Upper lobe of left lung (tissue), 4 donors: ENCODE data around the gene BTF3L4.

ENCODE experiments used
- EP300 ChIP-seq, 4 donors: sonication (generic); formaldehyde crosslinking; IDR thresholded peaks; one replicate each; pipeline ENCODE4 v1.5.1; 2017; ENCODE audit warnings: antibody characterized with exemption in 4 of 4, control low read depth in 2 of 4
- POLR2A ChIP-seq, 4 donors: fragments of 450-650 bp; IDR thresholded peaks; one replicate each; pipeline ENCODE4 v1.5.1; 2016 to 2017; ENCODE audit warnings: antibody characterized with exemption in 4 of 4, mild to moderate bottlenecking in 2 of 4
- POLR2AphosphoS5 ChIP-seq, 2 donors: sonication (generic); formaldehyde crosslinking; IDR thresholded peaks; one replicate each; pipeline ENCODE4 v1.5.1; 2017; ENCODE audit warnings: antibody characterized with exemption in 2 of 2
- TF ChIP-seq, protein P1 (sequence below), 6 experiments: fragments of 450-650 bp in 4 of 6; fragments of 200-600 bp in 2 of 6; sonication (generic) in 2 of 6; IDR thresholded peaks; one replicate each; pipeline ENCODE4 v1.5.1; 2016 to 2019; ENCODE audit warnings: antibody characterized with exemption in 6 of 6

DNA sequence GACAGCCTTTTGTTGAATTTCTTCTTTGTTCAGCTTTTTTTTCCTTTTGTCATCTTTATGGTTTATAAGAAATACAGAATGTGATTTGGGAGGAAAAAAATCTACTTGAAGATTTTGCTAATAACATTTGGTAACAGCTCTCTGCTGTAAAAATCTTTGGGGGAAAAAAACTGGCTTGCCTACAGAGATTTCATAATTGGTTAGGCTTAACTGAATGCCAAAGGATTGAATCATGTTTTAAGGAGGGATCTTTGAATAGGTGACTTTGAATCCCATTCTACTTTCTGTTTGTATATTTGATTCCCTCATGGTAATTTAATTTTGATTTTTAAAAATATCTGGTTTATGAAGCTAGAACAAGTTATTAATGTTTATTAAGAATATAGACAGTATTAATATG is 3.2 kb downstream of the BTF3L4 start:
- TF ChIP-seq, protein P1, sequence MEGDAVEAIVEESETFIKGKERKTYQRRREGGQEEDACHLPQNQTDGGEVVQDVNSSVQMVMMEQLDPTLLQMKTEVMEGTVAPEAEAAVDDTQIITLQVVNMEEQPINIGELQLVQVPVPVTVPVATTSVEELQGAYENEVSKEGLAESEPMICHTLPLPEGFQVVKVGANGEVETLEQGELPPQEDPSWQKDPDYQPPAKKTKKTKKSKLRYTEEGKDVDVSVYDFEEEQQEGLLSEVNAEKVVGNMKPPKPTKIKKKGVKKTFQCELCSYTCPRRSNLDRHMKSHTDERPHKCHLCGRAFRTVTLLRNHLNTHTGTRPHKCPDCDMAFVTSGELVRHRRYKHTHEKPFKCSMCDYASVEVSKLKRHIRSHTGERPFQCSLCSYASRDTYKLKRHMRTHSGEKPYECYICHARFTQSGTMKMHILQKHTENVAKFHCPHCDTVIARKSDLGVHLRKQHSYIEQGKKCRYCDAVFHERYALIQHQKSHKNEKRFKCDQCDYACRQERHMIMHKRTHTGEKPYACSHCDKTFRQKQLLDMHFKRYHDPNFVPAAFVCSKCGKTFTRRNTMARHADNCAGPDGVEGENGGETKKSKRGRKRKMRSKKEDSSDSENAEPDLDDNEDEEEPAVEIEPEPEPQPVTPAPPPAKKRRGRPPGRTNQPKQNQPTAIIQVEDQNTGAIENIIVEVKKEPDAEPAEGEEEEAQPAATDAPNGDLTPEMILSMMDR (IDR thresholded peaks at IDR 0.05): no peak
- TF ChIP-seq POLR2AphosphoS5 (IDR thresholded peaks at IDR 0.05) (no peak), EP300 (IDR thresholded peaks at IDR 0.05) (no peak), POLR2A (IDR thresholded peaks at IDR 0.05) (no peak)
